Measurements from ENCODE around the gene FARS2.
"Not testable (repeated sequence)": the region's sequence is repeated elsewhere in the genome, so short reads cannot be mapped to it uniquely, and the experiment has no call there.

The FARS2 gene

DNA sequence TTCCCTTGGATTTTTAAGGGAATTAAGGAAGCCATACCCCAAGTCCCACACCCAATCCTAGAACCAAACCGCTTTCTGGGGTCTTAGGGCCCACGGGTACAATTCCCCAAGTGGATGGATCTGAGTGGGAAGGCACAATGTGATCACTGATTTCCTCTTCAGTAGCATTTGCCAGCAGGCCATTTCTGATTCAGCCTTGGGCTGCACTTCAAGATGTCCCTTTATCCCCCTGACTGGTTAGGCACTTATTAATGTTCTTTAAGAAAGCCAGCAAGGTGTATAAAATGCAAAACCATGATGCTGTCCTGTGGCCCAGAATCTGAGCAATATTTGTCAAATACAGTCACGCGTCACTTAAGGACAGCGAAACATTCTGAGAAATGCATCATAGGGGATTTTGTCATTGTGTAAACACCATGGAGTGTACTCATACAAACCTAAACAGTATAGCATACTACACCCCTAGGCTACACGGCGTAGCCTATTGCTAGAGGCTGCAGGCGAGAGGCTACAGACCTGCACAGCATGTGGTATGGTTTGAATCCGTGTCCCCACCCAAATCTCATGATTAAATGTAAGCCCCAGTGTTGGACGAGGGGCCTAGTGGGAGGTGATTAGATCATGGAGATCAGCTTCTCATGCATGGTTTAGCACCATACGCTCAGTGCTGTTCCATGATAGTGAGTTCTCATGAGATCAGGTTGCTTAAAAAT, 511.3 kb downstream of the FARS2 start:
- DNase-seq, result no peak

DNA sequence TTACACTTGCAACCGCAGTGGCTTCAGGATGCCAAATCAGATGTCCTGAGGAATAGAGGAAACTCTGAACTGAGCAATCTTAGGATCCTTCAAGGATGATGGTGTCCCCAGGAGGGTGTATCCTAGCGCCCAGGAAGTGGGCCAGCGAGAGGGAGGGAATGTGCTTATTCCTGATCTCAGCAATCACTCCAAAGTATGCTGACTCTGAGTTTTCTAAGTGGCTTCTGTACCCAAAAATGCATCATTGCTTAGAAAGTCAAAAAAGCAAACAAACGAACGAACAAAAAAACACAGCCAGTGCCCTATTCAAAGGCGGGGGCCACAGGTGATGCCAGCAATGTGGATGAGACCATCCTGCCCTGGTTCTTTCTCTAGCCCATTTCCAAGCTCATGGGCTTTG, 514.8 kb downstream of the FARS2 start:
- DNase-seq, result no peak

DNA sequence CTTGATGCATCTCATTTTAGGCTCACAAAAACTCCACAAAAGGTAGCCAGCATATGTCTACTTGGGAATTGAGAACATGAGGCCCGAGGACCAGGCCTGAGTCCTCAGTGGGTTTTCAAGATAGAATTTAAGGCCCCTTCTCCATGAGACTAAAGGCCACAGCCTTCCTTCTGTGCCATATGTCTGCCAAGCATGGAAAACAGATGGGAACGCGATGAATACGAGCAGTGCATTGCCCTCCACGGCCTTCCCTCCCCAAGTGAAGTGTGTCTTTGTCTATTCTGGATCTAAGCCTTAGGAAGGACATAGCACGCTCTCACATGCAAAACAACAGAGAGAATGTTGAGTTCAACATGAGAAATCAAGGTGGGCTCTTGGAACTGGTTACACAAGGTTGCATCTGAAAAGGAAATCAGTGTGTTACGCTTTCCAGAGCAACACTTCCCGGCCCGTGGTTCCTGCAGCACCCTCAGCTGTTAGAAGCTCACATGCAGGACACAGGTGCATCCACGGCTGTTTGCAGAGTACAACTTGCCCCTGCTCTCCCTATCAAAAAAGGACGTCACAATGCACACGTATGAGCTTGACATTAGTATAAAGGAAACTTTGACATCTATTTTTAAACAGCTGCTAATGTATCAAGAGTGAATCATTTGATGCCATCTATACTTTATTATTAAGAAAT, 515.5 kb downstream of the FARS2 start:
- no peak for DNase-seq

DNA sequence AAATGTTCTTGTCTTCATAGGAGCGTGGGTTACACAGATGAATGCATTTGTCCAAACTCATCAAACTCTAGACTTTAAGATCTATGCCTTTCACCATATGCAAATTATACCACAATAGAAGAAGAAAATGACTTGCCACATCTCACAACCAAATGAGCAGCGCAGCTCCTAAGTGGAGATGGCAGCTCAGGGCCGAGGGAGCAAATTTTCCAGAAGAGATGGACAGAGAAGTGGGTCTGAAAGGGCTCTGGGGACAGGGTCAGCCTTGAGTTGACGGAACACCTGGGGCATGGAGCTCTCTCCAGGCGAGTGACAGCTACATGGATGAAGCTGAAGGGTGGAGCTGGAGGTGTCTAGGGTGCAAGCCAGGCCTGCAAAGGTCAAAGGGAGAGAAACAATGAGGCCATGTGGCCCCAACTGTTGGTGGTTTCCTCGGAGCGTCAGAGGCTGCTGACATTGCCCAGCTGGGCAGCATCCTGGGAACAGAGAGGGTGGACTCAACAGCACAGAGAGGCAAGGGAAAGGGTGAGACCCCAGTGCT, 517.1 kb downstream of the FARS2 start:
- no peak for DNase-seq

DNA sequence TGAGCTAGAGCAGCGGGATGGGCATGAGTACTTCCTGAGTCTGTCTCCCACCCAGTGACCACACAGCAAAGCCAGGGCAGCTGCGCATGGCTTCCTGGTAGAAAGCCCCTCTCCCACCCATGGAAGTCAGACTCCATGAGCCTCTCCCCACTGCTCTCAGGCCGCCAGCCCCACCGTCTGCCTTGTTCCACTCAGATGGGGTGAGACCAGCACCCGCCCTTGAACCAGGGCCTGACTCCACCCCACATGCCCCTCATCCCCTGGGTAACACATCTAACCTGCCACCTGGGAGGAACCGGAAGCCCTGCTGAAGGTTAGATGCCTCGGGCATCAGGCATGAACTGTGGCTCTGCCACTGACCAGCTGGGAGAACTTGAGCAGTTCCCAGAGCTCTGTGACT, 517.6 kb downstream of the FARS2 start:
- no peak for DNase-seq

DNA sequence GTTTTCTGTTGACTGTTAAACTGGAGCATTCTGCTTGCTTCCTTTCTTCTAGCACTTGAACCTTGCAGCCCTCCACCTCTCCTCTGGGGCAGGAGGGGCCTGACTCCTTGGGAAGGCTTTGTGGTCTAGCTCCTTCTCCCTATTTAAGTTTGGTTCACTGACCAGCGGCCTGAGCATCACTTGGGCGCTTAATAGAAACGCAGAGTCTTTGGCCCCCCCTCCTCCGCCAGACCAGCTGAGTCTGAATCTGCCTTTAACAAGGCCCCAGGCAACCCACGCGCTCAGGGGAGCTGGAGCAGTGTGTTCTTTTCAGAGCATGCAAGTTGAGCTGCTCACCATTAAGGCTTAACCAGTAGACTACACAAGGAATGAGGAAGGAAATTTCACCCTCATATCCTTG, 519.7 kb downstream of the FARS2 start:
- no peak for DNase-seq

DNA sequence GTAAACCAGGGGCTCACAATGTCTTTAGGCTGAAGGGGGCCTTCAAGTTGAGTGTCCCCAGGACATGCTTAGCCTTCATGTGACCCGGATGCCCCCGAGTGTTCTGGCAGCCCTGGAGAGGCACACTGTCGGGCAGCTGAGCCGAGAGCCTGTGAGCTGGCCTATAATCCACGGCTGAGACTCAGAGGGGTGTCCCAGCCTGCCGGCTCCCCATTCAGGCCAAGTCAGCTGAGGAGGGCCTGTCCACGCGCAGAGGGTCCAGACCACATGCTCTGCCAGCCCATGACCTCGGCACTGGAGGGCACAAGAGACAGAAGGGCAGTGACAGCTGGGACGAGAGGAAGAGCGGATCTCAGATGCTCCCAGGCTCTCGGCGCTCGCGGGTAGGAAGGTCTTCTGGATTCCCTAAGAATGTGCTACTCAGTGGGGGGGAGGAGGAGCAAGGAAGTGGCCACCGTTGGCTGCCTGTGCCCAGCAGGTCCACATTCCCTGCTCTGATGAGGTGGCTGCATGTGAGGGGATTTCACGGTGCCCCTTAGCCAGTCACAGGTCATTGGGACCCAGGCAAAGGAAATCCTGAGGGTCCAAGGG, 520.7 kb downstream of the FARS2 start:
- no peak for DNase-seq

DNA sequence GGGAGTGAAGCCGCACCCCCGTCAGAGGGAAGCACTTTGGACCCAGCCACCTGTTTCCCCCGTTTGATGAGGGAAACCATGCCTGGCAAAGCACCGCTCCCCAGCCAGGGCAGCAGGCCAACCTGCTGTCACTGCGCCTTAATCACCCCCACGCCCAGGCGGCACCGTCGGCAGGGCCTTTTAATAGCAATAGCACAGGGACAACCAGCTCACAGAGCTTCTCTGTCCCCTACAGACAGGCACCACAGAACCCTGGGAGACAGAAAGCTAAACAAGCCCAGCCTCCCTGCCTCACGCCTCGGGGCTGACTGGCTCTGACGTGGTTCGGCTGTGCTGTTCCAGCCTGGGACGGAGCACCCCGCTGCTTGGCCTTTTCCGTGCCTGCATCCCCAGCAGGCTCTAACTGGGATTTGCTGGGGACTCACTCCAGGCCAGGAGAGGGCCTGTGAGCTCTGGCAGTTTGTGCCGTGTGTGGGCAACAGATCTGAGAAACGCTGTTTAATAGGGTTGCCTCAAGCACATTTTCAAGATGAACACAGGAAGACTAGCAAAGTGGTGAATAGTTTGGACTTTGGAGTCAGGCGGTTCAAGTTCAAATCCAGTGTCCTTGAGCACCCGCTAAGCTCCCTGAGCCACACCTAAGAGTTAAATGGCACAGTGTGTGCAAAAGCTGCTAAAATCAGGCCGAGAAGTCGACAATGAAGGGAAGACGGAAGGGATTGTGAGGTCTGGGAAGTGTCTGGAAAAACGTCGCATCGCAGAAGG, 521.7 kb downstream of the FARS2 start:
- DNase-seq, result no peak

DNA sequence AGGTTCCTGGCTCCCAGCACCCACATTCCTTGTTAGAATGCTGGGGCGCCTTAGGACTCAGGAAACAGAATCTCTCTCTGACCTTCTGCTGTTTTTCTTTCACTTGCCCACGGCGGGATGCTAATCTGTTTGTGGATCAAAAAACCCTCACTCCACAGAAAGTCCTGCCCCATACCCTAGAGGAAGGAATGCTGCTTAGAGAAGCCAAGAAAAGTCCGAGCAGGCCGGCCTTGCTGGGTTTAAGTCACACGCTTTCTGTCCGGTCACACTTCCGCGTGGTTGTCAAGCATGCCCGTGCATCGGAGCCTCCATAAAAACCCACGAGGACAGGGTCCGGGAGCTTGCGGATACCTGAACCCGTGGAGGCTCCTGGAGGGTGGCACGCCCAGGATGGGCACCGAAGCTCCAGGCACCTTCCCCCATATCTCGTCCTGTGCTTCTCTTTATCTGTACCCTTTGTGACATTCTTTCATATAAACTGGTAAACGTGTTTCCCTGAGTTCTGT, 522.3 kb downstream of the FARS2 start:
- no peak for DNase-seq

DNA sequence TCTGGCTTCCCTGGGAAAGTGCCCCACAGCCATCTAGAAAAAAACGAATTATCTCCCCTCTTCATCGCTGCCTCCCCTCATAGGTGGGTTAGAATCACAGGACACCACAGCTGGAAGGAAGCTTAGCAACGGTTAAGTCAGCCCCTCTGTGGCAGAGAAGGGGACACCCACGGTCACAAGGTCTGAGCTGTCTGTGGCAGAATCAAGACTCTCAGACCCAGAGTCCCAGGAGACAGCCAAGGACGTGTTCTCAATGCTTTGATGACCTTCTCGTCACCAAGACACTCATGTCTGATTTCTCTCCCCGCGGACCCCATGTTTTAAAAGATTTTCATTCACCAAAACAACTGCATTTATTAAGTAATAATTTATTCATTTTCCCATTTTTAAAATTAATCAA, 523.9 kb downstream of the FARS2 start:
- DNase-seq, result no peak

DNA sequence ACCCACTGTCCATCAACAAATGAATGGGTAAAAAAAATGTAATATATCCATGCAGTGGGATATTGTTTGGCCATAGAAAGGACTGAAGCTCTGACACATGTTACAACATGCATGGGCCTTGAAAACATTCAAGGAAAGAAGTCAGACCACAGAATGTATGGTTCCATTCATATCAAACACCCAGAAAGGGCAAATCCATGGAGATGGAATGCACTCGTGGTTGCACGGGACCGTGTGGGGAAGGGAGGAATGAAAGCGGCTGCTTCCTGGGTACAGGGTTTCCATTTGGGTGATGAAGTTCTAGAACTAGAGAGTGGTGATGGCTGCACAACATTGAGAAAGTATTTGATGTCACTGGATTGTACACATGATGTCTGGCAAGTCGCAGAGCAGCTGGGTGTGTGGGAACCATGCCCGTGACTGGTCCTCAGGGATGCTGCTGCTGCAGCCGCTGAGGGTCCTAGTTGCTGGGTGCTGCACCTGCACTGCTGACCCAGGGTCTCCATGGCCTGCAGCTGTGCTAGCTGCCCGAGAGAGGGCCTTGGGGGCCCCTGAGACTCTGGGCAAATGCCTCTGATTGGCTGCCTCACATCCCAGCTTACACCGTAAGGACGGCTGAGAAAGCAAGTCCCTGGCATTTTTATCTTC, 525.1 kb downstream of the FARS2 start:
- peak; percentile 58 for DNase-seq

DNA sequence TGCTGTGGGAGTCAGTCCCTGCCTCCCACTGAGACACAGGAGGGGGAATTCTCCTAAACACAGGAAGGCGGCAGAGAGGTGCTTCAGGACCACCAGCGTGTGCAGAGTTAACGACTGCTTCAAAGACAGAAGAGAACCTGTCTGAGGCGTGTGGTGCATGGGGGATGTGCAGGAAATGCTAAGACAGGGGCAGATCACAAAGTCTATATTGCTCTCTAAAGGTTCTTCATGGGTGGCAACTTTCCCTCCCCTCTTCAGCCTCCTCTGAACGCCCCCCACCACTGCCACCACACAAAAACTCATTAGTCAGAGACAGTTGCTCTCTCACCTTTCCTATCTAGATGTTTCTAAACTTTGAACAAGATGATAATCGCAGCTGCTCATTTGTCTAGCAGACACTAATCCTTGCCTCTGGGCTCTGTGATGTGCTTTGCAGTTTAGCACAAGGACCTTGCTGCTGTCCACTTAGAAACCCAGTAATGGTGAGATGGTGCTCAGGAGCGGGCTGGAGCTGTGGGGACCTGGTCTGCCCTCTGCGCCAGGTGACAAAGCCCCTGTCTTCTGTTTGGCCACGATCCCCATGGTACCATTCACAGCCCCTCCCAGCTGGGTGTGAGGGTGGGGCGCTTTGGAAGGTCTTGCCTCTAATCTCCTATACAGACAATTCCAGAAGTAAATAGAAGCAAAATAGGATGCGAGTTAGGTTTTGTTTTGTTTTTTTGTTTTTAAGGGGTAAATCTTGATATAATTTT, 525.8 kb downstream of the FARS2 start:
- no peak for DNase-seq

DNA sequence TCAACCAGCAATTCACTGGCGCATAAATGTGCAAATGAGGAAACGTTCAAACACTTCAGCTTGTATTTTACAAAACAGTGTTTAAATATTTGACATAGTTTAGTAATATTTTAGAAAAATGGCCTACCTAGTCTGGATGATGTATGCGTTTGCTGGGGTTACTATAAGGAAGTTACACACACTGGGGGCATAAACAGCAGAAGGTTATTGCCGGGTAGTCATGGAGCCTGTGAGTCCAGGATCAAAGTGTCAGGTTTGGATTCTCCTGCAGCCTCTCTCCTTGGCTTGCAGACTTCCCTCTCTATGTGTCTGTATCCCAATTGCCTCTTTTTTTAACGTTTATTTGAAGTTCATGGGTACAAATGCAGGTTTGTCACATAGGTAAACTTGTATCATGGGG, 528.1 kb downstream of the FARS2 start:
- not testable (repeated sequence) for DNase-seq

DNA sequence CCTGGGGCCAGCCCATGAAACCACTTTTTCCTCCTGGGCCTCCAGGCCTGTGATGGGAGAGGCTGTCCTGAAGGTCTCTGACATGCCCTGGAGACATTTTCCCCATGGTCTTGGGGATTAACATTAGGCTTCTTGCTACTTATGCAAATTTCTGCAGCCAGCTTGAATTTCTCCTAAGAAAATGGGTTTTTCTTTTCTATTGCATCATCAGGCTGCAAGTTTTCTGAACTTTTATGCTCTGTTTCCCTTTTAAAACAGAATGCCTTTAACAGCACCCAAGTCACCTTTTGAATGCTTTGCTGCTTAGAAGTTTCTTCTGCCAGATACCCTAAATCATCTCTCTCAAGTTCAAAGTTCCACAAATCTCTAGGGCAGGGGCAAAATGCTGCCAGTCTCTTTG, 535.2 kb downstream of the FARS2 start:
- DNase-seq, result not testable (repeated sequence)

DNA sequence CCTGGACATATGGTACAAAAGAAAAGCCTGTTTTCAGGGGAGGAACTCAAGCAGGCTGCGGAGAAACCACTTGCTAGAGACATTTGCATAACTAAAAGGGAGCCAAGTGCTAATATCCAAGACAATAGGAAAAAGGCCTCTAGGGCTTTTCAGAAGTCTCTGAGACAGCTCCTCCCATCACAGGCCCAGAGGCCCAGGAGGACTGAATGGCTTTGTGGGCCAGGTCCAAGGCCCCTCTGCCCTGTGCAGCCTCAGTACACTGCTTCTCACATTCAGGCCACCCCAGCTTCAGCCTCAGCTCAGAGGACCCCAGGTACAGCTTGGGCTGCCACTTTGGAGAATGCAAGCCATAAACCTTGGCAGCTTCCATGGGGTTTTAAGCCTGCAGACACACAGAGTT, 545.1 kb downstream of the FARS2 start:
- not testable (repeated sequence) for DNase-seq

DNA sequence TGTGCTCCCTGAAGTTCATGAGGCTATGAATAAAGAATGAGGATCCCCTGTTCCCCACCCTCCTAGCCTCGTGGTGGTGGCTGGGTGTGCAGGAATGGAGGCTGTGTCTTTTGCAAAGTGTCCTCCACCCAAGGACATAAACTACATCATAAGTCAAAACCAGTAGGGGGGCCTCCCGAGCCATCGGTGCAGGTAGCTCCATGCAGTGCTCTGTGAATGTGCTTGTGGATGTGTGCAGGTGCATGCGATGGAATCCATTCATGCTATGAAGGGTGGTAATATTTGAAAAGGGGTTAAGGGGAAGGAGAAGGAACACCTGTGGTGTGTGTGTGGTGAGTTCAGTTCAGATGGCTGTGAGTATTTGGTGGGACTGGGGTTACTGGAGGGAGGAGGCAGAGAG, 548.1 kb downstream of the FARS2 start:
- DNase-seq, result no peak

DNA sequence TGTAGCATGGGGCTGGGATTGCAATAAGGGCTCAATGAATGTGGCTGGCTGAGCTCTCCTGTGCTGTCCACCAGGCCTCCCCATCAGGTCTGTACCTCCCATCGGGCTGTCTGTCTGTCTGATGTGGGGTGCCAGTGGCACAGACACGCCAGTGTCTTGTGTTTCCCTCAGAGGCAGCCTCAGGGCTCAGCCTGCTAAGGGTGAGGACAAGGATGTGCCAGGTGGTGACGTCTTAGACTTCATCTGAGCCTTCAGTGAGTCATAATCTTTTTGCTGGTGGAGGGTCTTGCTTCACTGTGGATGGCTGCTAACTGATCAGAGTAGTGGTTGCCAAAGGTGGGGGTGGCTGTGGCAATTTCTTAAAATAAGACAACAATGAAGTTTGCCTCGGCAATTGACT, 550.7 kb downstream of the FARS2 start:
- no peak for DNase-seq

DNA sequence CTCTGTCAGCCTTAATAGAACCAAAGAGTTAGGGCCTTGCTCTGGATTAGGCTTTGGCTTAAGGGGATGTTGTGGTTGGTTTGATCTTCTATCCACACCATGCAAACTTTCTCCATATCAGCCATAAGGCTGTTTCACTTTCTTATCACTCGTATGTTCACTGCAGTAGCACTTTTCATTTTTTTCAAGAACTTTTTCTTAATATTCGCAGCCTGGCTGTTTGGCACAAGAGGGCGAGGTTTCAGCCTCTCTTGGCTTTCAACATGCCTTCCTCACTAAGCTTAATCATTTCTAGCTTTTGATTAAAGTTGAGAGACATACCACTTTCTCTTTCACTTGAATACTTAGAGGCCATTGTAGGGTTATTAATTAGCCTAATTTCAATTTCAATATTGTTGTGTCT, 552.3 kb downstream of the FARS2 start:
- no peak for DNase-seq

DNA sequence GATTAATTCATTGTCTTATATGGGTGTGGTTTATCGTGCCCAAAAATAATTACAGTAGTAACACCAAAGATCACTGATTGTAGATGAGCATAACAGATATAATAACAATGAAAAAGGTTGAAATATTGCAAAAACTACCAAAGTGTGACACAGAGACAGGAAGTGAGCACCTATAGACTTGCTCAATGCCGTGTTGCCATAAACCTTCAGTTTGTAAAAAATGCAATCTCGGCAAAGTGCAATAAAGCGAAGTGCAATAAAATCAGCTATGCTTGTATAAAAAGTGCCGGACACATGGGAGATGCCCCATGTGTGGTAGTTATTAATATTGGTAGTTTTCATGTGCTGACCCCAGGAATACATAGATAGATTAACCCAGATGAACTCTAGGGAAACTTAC, 552.8 kb downstream of the FARS2 start:
- no peak for DNase-seq

DNA sequence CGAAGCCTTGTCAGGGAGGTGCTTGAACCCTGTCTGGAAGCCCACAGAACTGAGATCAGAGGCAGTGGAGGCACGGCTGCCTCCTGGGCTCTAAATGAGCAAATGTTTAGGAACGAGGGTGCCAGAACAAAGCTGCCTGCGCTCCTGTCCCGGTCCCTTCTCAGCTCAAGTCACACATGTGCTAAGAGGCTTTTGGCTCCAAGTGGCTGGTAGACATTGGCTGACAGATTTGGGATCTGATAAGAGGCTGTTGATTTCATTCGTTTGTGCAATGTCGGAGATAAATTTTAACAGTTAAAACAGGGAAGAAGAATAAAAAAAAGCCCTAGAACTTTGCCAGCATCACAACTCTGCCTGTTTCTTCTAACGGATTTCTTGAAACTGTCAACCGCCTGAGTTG, 553.6 kb downstream of the FARS2 start:
- DNase-seq, result no peak

DNA sequence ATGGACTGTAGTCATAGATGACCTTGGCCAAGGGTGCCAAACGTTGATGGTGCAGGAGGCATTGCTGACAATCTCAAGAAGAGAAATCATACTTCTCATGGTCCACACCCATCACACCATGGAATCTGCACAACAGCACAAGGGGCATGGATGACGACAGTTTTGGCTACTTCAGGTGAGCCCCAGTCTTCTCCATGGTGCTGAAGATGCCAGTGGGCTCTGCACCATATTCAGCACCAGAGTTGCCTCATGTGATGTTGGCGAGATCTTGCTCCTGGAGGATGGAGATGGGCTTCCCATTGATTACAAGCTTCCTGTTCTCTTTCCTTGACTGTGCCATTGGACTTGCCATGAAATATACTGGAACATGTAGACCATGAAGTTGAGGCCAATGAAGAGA, 556.6 kb downstream of the FARS2 start:
- DNase-seq, result no peak

DNA sequence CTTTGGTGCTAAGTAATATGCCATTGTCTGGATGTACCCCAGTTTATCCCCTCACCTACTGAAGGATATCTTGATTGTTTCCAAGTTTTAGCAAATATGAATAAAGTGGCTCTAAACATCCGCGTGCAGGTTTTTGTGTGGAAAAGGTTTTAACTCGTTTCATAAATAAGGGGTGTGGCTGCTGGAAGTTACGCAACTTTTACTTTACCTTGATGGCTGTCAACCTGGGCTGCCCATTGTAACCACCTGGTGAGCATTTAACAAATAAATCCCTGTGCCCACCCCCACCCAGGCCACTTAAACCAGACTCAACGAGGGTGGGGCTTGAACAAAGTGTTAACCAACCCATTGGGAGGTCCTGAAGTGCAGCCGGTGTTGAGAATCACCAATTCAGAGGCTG, 557.6 kb downstream of the FARS2 start:
- DNase-seq, result no peak

Data from fibroblast of skin of right biceps (primary cell).